Left renal cortex interstitium (tissue), 4 donors: ENCODE data around the gene C3orf70. TPM values are rescaled to one million over a fixed set of nuclear protein-coding genes. Genes with fewer than 3 reads are reported as not detected.
A peak's percentile ranks its signal among the peaks of the same experiment; 100 is the strongest.
"Not testable (repeated sequence)": the region's sequence is repeated elsewhere in the genome, so short reads cannot be mapped to it uniquely, and the experiment has no call there.

Source experiments
- DNase-seq, 4 donors: peaks; one replicate each; pipeline ENCODE4 v3.0.0-alpha.2; 2013; ENCODE audit warnings: low read depth in 4 of 4, low spot score in 2 of 4, missing footprints in 1 of 4
- polyA plus RNA-seq, 4 donors: library from polyadenylated mRNA; unstranded; fragments of 120-200 nt; gene quantifications; one replicate each; pipeline ENCODE4 v1.2.1, GENCODE V29; 2013; ENCODE audit not compliant: insufficient read length in 4 of 4

Gene C3orf70
- polyA plus RNA-seq, 4 donors, result 7.4 to 9.4 (median 8.1) TPM

DNA sequence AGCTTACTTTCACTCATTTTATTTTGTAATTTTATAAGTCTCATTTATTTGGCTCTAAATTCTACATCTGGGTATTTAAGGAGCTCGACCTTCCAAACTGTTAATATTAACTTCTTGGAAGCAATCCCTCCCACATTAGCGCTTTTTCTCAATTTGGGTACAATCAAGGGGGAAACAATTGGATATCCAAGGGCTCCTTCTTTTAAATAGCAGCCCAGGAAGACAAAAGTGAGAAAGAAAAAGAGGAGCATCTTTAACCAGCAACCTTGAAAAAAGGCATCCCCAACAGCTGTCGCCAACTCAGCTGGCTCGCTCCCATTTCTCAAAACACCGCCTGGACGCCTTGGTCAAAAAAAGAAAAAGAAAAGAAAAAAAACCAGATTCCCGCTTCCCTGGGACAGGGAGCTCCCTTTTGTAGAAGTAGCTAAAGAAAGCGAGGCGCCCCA is 873 bp downstream of the C3orf70 start:
- peak in 1 of 4 donors; percentile 15 for DNase-seq

DNA sequence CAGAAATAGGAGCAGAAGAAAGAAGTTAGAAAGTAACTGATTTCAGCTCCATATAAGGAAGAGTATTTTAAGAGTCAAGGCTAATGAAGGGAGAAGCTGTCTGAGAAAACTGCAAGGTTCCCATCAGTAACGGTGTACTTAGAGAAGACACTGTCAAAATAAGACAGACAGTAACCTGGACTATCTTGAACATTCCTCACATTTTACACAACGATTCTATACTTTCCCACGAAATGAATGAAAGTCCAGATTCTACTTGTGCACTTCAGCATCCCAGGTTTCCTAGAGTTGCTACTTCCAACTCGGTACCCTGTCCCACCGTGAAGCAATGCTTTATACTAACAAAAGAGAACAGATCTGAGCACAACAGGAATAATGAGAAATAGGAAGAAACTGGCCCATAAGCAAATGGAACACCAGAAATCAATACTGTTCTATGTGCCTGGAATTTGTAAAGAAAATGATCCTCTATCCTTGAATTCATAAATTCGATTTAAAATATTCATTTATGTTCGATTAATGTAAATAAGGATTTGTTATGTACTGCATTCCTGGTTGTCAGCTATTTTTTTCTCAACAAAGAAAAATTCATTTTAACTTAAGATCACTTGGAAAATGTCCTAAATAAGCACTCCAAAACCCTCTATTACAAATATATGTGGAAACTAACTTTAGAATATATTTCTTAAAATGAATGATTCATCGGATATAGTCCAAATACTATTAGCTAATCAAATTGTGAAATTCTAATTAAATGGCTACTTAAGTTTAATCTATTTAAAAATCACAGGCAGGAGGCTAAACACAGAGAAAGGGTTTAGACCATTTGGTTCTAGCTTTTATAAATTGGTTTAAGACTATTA is 1.5 kb downstream of the C3orf70 start:
- peak in 1 of 4 donors; percentile 13 for DNase-seq

DNA sequence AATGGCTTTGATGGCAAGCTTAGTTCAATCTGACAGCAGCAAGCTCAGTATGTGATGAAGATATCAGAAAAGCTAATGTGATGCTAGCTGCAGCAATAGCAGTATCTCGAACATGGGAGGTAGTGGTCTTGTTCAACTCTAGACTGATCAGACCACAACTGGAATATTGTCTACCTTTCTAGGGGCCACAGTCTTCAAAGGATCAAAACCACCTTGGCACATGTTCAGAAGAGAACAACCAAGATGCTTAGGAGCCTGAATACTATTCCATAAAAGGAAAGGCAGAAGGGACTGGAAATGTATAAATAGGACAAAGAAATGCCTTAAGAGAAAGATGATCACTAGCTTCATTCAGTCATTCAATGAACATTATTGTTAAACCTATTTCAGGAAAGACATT is 2.3 kb downstream of the C3orf70 start:
- no peak for DNase-seq

DNA sequence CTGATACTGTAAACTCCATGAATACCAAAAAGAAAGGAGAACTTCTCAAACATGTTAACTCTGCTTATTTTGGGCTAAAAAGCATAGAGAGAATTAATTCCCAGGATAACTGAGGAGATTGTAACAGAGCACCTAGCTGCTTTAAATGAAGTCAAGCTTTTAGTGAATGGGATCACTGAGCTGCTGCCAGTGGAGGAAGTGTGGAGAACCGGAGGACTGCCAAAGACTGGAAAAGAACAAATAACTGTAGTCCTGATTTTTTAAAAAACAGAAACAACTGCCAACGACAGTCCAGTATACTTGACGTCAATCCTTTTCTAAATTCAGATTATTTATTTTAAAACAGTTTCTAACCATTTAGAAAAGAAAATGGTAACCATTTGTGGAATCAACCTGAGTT is 3.3 kb downstream of the C3orf70 start:
- no peak for DNase-seq

DNA sequence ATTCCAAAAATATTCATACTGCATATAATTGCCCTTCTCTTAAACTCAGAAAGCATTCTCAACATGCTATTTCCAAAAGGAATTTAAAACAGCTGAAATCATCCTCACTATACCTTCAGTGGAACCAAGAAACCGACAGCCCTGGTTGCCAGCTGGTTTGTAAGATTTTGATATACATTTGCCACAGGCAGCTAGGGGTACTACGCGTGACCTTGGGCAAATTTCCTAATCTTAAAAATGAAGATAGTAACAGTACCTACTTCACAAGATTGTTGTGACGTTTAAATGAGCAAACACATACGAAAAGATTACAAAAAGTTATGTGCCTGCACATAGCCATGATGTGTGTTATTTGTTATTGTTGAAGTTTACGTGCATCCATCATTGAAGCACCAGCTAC is 7.3 kb downstream of the C3orf70 start:
- DNase-seq, result no peak

DNA sequence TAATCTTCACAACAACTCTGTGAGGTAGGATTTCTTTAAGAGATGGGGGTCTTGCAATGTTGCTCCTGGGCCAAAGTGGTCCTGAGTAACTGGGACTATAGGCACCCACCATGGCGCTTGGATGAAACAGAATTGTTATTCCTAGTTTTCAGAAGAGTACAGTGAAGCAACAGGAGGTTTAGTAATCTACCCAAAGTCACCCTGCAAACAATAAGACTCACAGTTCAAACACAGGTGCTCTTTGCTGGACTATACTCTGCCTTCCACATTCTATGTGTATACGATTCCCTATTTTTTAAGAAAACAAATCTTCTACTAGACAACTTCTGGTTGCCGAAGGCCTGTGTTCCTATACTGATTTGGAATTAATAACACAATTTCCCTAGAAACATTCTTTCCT is 8.1 kb downstream of the C3orf70 start:
- no peak for DNase-seq

DNA sequence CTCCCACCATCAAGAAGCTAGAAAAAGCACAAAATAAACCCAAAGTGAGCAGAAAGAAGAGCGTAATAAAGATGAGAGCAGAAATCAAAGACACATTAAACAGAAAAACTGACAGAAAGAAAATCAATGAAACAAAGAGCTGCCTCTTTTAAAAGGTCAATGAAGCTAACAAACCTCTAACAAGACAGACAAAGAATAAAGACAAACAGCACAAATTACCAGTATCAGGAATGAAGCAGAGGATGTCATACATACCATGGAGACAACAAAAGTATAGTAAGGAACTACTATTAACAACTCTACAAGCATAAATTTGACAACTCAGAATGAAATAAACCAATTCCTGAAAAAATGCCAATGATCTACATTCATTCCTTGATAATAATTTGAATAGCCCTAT is 15.0 kb downstream of the C3orf70 start:
- no peak for DNase-seq

DNA sequence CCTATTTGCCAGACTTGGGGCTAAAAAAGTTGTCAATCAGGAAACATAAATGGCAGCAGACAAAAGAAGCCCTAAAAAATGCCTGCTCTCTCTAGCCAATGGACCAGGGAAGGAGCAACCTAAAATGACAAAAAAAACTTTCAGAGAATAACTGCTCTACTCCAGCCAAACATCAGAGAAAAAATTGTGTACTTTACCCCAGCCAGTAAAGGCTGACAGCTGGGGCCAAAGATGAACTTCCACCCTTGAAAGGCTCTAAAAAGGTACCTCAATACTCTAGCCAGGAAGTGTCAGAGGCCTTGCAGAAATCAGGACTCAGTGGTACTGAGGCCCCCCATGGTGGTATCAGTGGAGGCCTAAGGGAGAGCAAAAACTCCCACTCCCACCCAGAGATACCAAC is 18.4 kb downstream of the C3orf70 start:
- no peak for DNase-seq

DNA sequence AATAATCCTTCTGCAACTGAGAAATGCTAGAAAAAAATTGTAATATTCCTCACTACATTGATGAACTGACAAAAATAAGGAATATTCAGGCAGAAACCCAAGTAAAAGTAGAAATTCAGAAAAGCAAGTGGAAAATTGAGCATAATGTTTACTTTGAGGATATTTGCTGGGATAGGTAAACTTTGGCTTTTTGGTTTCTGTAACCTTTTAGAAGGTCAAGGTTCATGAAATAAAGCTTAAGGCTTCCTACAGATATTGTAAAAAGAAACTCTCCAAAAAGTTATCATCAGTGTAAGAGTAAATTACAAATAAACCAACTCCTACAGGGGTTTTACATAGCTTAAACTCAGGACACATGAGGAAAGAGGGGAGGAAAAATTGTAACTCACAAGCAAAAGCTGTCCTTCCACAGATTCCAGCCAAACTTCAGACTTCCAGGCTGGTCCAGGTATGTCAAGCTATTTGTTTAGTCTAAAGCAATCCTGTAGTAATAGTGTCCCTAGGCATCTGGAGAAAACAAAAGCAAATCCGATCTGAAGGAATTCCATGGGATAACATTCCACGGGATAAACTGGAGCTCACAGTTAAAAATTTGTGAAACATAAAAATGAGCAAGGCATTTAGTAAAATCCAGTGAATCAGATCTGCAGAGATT is 21.1 kb downstream of the C3orf70 start:
- no peak for DNase-seq

DNA sequence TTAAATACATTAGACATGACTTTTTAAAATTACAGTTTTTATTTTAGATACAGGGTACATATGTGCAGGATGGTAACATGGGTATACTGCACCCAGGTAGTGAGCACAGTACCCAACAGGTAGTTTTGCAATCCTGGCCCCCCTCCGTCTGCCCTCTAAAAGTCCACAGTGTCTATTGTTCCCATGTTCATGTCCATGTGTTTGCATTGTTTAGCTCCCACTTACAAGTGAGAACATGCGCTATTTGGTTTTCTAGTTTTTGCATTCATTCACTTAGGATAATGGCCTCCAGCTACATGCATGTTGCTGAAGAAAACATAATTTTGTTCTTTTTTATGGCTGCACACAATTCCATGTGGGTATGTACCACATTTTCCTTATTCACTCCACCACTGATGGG is 23.8 kb downstream of the C3orf70 start:
- no peak for DNase-seq

DNA sequence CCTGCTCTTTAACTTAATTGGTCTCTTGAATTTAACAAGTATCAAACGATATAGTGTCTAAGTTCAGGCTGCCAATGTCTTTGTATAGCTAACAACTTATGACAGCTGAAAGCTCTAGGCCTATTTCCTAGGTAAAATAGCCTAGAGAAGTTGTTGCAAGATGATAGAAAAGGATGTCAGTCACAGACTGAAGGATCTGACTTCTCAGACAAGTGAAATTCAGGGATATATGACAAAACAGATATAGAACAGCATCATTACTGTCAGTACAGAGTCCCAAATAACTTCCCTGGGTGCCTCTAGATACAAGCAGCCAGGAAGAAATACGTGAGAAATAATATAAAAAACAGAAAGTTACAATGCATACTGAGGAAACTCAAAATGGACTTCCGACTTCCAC is 26.7 kb downstream of the C3orf70 start:
- DNase-seq, result no peak

DNA sequence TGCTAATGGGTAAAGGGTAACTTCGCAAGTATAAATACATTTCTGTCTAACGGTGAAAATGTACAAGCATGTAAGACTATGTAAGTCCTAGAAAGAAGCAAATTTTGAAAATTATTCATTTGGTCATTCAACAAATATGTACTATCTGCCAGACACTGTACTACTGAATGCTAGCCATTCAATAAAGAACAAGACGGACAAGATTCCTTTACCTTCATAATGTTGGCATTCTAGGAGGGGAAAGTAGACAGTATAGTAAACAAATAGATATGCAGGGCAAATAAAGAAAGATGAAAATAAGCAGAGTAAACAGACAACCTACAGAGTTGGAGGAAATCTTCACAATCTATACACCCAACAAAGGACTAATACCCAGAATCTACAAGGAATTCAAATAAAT is 32.7 kb downstream of the C3orf70 start:
- DNase-seq, result no peak

DNA sequence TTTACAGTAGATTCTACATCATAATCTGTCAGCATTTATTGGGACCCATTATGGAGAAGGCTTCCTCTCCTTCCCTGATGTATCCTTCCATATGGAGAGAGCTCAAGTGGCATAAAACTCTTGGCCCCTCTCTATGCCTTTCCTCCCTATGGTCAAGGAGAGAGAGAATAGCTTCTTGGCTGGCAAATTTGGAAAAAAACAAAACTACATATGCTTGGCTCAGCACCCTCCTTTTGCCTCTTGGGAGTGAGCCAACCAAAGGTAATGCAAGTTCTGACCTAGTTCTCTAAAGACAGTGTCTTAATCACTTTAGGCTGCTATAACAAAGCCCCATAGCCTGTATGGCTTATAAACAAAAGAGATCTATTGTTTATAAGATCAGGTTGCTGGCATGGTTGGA is 37.5 kb downstream of the C3orf70 start:
- no peak for DNase-seq

DNA sequence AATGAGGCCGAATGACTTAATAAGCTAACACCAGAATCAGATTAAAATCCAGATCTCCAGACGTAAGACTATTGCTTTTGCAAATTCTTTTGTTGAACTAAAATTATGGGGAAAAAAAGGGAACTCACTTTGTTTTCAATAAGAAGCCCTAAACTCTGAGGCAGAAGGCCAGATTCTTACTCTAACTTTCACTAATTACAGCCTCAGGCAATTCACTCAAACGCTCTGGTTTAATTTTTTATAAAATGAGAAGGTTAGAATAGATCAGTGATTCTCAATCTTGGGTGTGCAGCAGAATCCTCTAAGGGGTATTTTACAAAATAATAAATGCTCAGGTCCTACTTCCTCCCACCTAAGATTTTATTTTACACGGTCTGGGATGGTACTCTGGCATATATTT is 38.1 kb downstream of the C3orf70 start:
- no peak for DNase-seq

DNA sequence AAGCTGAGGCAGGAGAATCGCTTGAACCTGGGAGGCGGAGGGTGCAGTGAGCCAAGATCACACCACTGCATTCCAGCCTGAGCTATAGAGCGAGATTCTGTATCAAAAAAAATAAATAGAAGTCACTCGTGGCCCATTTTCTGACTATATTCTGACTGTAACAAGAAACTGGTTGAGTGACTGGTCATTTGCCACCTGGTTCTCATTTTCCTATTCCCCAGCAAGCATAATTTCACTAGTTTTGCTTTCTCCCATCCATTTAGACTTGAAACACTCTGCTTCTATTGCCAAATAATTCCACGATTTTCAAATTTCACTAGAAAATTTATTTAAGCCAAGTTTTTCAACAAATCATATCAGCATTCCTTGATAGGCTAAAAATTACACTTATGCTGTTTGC is 40.7 kb downstream of the C3orf70 start:
- no peak for DNase-seq

DNA sequence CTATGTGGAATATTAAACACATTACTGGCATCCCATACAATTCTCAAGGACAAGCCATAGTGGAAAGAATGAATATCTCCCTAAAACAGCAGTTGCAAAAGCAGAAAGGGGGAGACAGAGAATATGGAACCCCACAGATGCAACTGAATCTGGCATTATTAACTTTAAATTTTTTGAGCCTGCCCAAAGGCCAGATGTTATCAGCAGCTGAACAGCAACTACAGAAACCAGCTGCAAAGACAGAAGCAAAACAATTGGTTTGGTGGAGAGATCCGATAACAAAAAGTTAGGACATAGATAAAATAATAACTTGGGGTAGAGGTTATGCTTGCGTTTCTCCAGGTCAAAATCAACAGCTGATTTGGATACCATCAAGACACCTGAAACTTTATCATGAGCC is 43.8 kb downstream of the C3orf70 start:
- DNase-seq, result not testable (repeated sequence)

DNA sequence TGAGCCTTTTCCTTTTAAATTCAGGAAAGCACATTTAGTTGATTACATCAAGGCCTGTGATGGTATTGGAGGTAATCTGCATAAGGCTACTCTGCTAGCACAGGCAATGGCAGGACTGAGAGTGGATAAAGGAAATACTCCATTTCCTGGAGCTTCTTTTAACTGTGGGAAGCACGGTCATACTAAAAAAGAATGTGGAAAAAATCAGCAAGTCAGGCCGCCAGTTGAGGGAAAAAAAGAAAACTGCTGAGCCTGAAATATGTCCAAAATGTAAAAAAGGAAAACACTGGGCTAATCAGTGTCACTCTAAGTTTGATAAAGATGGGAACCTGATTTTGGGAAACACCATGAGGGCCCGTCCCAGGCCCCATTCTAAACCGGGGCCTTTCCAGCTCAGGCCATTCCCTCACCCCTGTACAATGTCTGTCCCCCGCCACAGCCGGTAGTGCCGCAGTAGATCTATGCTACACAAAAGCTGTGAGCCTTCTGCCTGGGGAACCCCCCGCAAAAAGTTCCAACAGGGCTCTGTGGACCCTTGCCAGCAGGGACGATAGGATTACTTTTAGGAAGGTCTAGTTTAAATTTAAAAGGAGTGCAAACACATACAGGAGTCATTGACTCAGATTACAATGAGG is 46.5 kb downstream of the C3orf70 start:
- DNase-seq, result not testable (repeated sequence)

DNA sequence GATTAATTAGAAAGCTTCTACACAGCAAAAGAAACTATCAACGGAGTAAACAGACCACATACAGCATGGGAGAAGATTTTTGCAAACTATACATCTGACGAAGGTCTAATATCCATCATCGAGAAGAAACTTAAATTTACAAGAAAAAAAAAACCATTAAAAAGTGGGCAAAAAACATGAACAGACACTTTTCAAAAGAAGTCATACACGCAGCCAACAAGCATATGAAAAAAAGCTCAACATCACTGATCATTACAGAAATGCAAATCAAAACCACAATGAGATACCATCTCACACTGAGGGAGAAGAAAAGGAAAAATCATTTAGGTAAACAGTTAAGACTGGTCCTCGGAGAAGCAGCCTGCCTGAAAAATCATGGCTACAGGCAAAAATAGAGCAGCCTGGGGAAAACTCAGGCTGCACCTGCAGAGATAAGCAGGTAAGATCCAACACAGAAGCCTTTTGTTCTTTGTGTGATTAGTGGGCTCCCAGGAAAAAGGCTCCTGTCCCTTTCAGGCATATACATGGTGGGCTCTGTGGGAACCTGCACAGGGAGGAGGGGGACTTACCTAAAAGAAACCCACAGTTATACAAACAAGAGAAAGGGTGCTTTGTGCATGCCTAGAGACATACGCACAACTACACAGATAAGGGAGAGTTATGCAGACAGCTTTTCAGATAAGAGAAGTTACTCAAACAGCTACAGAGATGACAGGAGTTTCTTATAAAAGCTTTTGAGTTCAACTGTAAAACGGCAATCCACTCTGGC is 49.3 kb downstream of the C3orf70 start:
- DNase-seq, result no peak

DNA sequence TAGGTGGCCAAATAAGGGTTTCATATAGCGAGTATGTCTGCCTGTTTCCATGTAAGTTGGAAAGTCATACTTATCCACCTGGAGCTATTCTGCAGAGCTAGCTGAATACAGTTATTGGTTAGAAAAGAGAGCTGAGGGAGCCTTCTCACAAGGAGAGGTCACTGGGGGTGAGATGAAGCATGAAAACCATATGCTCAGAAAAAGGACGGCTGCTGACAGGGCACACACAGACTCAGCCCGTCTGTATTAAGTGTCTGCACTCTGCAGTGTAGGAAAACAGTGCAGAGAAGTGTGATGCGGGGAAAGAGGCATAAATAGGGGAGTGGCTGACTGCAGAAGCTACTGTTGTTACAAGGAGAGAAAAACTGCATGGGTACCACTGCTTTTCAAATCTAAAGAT is 58.2 kb downstream of the C3orf70 start:
- no peak for DNase-seq

DNA sequence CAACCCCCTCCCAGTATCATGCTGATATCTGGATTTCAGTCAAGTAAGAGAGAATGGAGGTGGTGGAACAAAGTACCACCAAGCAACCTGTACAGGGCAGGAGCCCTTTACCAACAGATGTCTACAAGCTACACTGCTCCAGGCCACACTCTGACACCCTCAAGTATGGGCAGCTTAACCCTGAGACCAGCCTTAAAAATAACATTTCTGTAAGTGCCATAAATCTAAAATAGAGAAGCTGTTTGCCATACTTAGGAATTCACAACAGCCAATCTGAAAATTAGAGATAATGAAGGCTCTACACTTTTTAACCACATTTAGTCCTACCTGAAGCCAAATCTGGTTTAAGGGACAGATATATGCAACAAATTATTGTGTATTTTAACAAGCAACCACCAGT is 59.7 kb downstream of the C3orf70 start:
- no peak for DNase-seq

DNA sequence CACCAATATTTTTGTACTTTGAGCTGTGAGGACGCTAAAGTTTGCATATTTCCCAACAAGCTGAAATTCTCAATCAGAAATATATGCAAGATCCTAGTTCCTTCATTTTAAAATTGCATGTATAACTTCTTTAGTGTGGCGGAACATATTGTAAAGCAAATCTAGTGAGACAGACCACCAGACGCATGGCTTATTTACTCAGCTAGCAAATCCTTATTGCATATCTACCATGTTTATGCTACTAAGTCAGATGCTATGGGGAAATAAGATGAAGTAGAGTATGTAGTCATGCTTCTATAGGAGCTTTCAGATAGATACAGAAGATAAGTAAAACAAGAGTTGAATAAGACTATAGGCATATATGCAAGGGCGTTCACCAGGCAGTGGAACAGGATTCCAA is 62.0 kb downstream of the C3orf70 start:
- DNase-seq, result no peak
